Panc1 (cell line): ENCODE results near the gene ESF1. TPM values are rescaled to one million over a fixed set of nuclear protein-coding genes. Genes with fewer than 3 reads are reported as not detected.

Source experiments
- ATAC-seq: fragments of 200-7000 bp; cut with Tn5 transposase; 2 replicates; pipeline ENCODE4 v1.9.1; 2020; ENCODE audit warnings: mild to moderate bottlenecking, moderate library complexity
- BruUV-seq: library from RNA; stranded (reverse); fragments of 400-500 nt; replicated peaks from 2 replicates; lab custom pipeline; 2021; lab: Mats Ljungman, UMichigan
- CTCF ChIA-PET: fragments of 300-600 bp; sonication (Branson Sonifier 250); formaldehyde crosslinking; loops from one replicate; lab custom pipeline; 2022; ENCODE audit warnings: antibody characterized with exemption; lab: Charles Lee
- POLR2A ChIA-PET: fragments of 300-600 bp; sonication (Branson Sonifier 250); formaldehyde crosslinking; loops from one replicate; lab custom pipeline; 2022; ENCODE audit warnings: antibody characterized with exemption; lab: Charles Lee
- DNase-seq: peaks from one replicate; pipeline ENCODE4 v3.0.0-alpha.2; 2010; ENCODE audit warnings: low read depth, low spot score
- H3K27ac ChIP-seq: 2 replicates; pipeline ENCODE4 v1.5.1; 2011; ENCODE audit warnings: mild to moderate bottlenecking, low read length, inconsistent platforms
- H3K27me3 ChIP-seq: fragments of 200-500 bp; sonication (Bioruptor generic); 2 replicates; pipeline ENCODE4 v1.6.0; 2014; ENCODE audit warnings: low read length, inconsistent platforms; ENCODE audit not compliant: control insufficient read depth, insufficient read depth
- H3K36me3 ChIP-seq: fragments of 200-500 bp; sonication (Bioruptor generic); 2 replicates; pipeline ENCODE4 v1.5.1; 2014; ENCODE audit warnings: inconsistent platforms, mild to moderate bottlenecking, low read length, moderate library complexity; ENCODE audit not compliant: control insufficient read depth, insufficient read depth
- H3K4me1 ChIP-seq: 2 replicates; pipeline ENCODE4 v1.5.1; 2011; ENCODE audit warnings: inconsistent platforms, mild to moderate bottlenecking, low read length, moderate library complexity; ENCODE audit not compliant: control insufficient read depth, insufficient read depth
- H3K4me3 ChIP-seq, 2 experiments: 2 replicates each; pipeline ENCODE4 v1.5.1; 2011 to 2012; ENCODE audit warnings: low read depth in 2 of 2, low read length in 2 of 2, mild to moderate bottlenecking in 2 of 2, inconsistent platforms in 1 of 2, moderate library complexity in 1 of 2
- H3K9me3 ChIP-seq: fragments of 200-500 bp; sonication (Bioruptor generic); 2 replicates; pipeline ENCODE4 v1.5.1; 2014; ENCODE audit warnings: low read depth, mild to moderate bottlenecking, inconsistent platforms, low read length, moderate library complexity; ENCODE audit not compliant: control insufficient read depth, insufficient read depth
- CTCF ChIP-seq: fragments of 450-650 bp; IDR thresholded peaks from 2 replicates; pipeline ENCODE4 v1.5.1; 2017; ENCODE audit warnings: mild to moderate bottlenecking
- POLR2AphosphoS5 ChIP-seq: IDR thresholded peaks from 2 replicates; pipeline ENCODE4 v1.6.1; 2012; ENCODE audit warnings: mild to moderate bottlenecking, low read depth, low read length, moderate library complexity
- SIN3A ChIP-seq: IDR thresholded peaks from 2 replicates; pipeline ENCODE4 v1.6.1; 2012; ENCODE audit warnings: low read depth, mild to moderate bottlenecking, low read length, moderate library complexity, borderline replicate concordance; ENCODE audit not compliant: insufficient read depth
- TCF7L2 ChIP-seq: IDR thresholded peaks from 2 replicates; pipeline ENCODE4 v1.6.1; 2011; ENCODE audit warnings: mild to moderate bottlenecking, low read depth, low read length, inconsistent platforms
- in situ Hi-C: cut with HindIII; loops from 2 replicates; pipeline ENCODE4 v1.10.0; 2016; ENCODE audit warnings: low sequenced_read_pairs, low pct_unique_long_range_greater_than_20kb
- intact Hi-C: fragments of 100-400 bp; cut with micrococcal nuclease; formaldehyde crosslinking; loops from one replicate; pipeline ENCODE4 v1.10.0; 2022; ENCODE audit not compliant: unreplicated experiment
- total RNA-seq: library from RNA; stranded (reverse); gene quantifications from one replicate; pipeline ENCODE4 v1.2.1, GENCODE V29; 2021; ENCODE audit not compliant: unreplicated experiment
- TF ChIP-seq, protein P1 (sequence below), 2 experiments: IDR thresholded peaks; 2 replicates each; pipeline ENCODE4 v1.6.1; 2011 to 2012; ENCODE audit warnings: low read depth in 2 of 2, control low read depth in 1 of 2, low read length in 1 of 2, mild to moderate bottlenecking in 1 of 2, moderate library complexity in 1 of 2; ENCODE audit not compliant: insufficient read depth in 1 of 2

The ESF1 gene
- total RNA-seq, 1 experiment from 2014 or later, result 26.4 TPM

- ChIA-PET POLR2A (no interaction called here), CTCF (no interaction called here)
- H3K9me3 ChIP-seq, result no peaks in the 10 kb centered on the region
- no peak for ATAC-seq
- TF ChIP-seq, protein P1, sequence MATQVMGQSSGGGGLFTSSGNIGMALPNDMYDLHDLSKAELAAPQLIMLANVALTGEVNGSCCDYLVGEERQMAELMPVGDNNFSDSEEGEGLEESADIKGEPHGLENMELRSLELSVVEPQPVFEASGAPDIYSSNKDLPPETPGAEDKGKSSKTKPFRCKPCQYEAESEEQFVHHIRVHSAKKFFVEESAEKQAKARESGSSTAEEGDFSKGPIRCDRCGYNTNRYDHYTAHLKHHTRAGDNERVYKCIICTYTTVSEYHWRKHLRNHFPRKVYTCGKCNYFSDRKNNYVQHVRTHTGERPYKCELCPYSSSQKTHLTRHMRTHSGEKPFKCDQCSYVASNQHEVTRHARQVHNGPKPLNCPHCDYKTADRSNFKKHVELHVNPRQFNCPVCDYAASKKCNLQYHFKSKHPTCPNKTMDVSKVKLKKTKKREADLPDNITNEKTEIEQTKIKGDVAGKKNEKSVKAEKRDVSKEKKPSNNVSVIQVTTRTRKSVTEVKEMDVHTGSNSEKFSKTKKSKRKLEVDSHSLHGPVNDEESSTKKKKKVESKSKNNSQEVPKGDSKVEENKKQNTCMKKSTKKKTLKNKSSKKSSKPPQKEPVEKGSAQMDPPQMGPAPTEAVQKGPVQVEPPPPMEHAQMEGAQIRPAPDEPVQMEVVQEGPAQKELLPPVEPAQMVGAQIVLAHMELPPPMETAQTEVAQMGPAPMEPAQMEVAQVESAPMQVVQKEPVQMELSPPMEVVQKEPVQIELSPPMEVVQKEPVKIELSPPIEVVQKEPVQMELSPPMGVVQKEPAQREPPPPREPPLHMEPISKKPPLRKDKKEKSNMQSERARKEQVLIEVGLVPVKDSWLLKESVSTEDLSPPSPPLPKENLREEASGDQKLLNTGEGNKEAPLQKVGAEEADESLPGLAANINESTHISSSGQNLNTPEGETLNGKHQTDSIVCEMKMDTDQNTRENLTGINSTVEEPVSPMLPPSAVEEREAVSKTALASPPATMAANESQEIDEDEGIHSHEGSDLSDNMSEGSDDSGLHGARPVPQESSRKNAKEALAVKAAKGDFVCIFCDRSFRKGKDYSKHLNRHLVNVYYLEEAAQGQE (IDR thresholded peaks at IDR 0.05; ENCODE audit: insufficient read depth in 1 of 2, low read depth in 2 of 2, low read length in 1 of 2), result no peak
- no peak for TF ChIP-seq CTCF
- TF ChIP-seq SIN3A, result no peak
- no peak for TF ChIP-seq POLR2AphosphoS5
- TF ChIP-seq TCF7L2, result no peak
- H3K36me3 ChIP-seq, result peaks cover 34% of the 10 kb centered on the region
- no peaks in the 10 kb centered on the region for H3K27me3 ChIP-seq
- no peak overlapping the region for H3K4me3 ChIP-seq
- H3K4me1 ChIP-seq, result no peaks in the 10 kb centered on the region
- in situ Hi-C loops, result no loop called here
- no peak for DNase-seq
- H3K27ac ChIP-seq, result no peak overlapping the region
- BruUV-seq, result no TSS peak
- intact Hi-C loops, result no loop called here
Observed at GRCh38 chr20:13717631-13718044, 67.1 kb downstream of the ESF1 start.

DNA sequence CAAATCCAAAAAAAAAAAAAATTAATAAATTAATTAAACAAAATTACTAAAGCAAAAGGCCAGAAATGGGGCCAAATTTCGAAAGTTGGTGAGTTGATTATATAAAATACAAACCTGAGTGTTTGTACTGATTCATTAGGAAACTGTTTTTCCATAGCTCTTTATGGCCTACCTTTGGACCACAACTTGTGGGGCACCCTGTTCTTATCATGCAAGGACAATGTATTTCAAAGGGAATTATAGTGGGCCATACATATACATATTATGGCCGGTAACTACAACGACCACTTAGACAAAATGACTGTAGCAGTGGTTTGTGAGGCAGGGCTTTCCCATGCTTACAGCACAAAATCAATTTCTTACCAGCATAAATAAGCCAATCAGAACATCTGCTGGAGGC, 69.5 kb downstream of the ESF1 start:
- no peak overlapping the region for H3K27ac ChIP-seq
- ATAC-seq, result no peak
- in situ Hi-C loops (no loop called here), intact Hi-C loops (no loop called here)
- no peaks in the 10 kb centered on the region for H3K4me1 ChIP-seq
- no peak for DNase-seq
- no TSS peak for BruUV-seq
- H3K36me3 ChIP-seq, result peaks cover 29% of the 10 kb centered on the region
- H3K9me3 ChIP-seq, result no peaks in the 10 kb centered on the region
- TF ChIP-seq, protein P1 (IDR thresholded peaks at IDR 0.05; ENCODE audit: insufficient read depth in 1 of 2, low read depth in 2 of 2, low read length in 1 of 2), result no peak
- TF ChIP-seq TCF7L2, result no peak
- no peak for TF ChIP-seq CTCF
- TF ChIP-seq SIN3A, result no peak
- no peak for TF ChIP-seq POLR2AphosphoS5
- H3K4me3 ChIP-seq, result no peak overlapping the region
- H3K27me3 ChIP-seq, result no peaks in the 10 kb centered on the region
- POLR2A ChIA-PET, result no interaction called here
- CTCF ChIA-PET, result no interaction called here
